H9 (cell line): ENCODE measurements around the gene RAB6B. TPM values are rescaled to one million over a fixed set of nuclear protein-coding genes. Genes with fewer than 3 reads are reported as not detected.

Experiments
- DNase-seq: peaks from one replicate; pipeline ENCODE4 v3.0.0-alpha.2; 2017
- H2AFZ ChIP-seq: one replicate; pipeline ENCODE4 v1.6.1; 2013; ENCODE audit warnings: mild to moderate bottlenecking, low read length, control low read depth, moderate library complexity
- H2AK5ac ChIP-seq: 2 replicates; pipeline ENCODE4 v1.6.1; 2013; ENCODE audit warnings: low read length, control low read depth, mixed read lengths; ENCODE audit not compliant: insufficient read length
- H2BK120ac ChIP-seq: one replicate; pipeline ENCODE4 v1.6.1; 2013; ENCODE audit warnings: low read depth, mild to moderate bottlenecking, low read length, control low read depth, inconsistent platforms; ENCODE audit not compliant: poor library complexity, severe bottlenecking
- H2BK12ac ChIP-seq: 2 replicates; pipeline ENCODE4 v1.6.1; 2013; ENCODE audit warnings: low read length, control low read depth, mixed read lengths, low read depth; ENCODE audit not compliant: insufficient read length
- H2BK15ac ChIP-seq: 2 replicates; pipeline ENCODE4 v1.6.1; 2013; ENCODE audit warnings: low read depth, low read length, control low read depth
- H2BK20ac ChIP-seq: one replicate; pipeline ENCODE4 v1.6.1; 2013; ENCODE audit warnings: low read depth, mild to moderate bottlenecking, low read length, control low read depth, inconsistent platforms; ENCODE audit not compliant: poor library complexity, severe bottlenecking
- H2BK5ac ChIP-seq: 2 replicates; pipeline ENCODE4 v1.6.1; 2013; ENCODE audit warnings: low read length, control low read depth, mixed read lengths; ENCODE audit not compliant: insufficient read length
- H3K14ac ChIP-seq: 2 replicates; pipeline ENCODE4 v1.6.1; 2013; ENCODE audit warnings: low read length, control low read depth; ENCODE audit not compliant: insufficient read depth
- H3K18ac ChIP-seq: 2 replicates; pipeline ENCODE4 v1.6.1; 2013; ENCODE audit warnings: low read depth, mild to moderate bottlenecking, mixed read lengths, low read length, control low read depth; ENCODE audit not compliant: insufficient read length
- H3K23ac ChIP-seq: 2 replicates; pipeline ENCODE4 v1.6.1; 2013; ENCODE audit warnings: low read length, control low read depth, mixed read lengths, low read depth; ENCODE audit not compliant: insufficient read length
- H3K23me2 ChIP-seq: 2 replicates; pipeline ENCODE4 v1.6.1; 2013; ENCODE audit warnings: low read depth, mild to moderate bottlenecking, mixed read lengths, low read length, control low read depth; ENCODE audit not compliant: insufficient read length, poor library complexity, severe bottlenecking
- H3K27ac ChIP-seq: 2 replicates; pipeline ENCODE4 v1.5.1; 2013; ENCODE audit warnings: low read length, control low read depth, mixed read lengths, low read depth; ENCODE audit not compliant: insufficient read length
- H3K27me3 ChIP-seq: 2 replicates; pipeline ENCODE4 v1.6.1; 2013; ENCODE audit warnings: low read length, control low read depth, inconsistent platforms; ENCODE audit not compliant: insufficient read depth
- H3K4ac ChIP-seq: 2 replicates; pipeline ENCODE4 v1.6.1; 2013; ENCODE audit warnings: low read depth, mild to moderate bottlenecking, control low read depth, inconsistent platforms, low read length, moderate library complexity
- H3K4me1 ChIP-seq: 2 replicates; pipeline ENCODE4 v1.6.1; 2013; ENCODE audit warnings: low read length, control low read depth, inconsistent platforms; ENCODE audit not compliant: insufficient read depth
- H3K4me2 ChIP-seq: 2 replicates; pipeline ENCODE4 v1.6.1; 2013; ENCODE audit warnings: low read length, control low read depth, mixed read lengths; ENCODE audit not compliant: insufficient read length, insufficient read depth
- H3K56ac ChIP-seq: 2 replicates; pipeline ENCODE4 v1.6.1; 2013; ENCODE audit warnings: low read depth, mild to moderate bottlenecking, mixed read lengths, low read length, control low read depth; ENCODE audit not compliant: insufficient read length
- H3K79me1 ChIP-seq: 2 replicates; pipeline ENCODE4 v1.6.1; 2013; ENCODE audit warnings: low read depth, mild to moderate bottlenecking, moderate library complexity, low read length, control low read depth, inconsistent platforms; ENCODE audit not compliant: insufficient read depth, poor library complexity, severe bottlenecking
- H3K79me2 ChIP-seq: 2 replicates; pipeline ENCODE4 v1.6.1; 2013; ENCODE audit warnings: low read length, control low read depth, inconsistent platforms; ENCODE audit not compliant: insufficient read depth
- H3K9ac ChIP-seq: 2 replicates; pipeline ENCODE4 v1.6.1; 2013; ENCODE audit warnings: low read length, control low read depth, mixed read lengths; ENCODE audit not compliant: insufficient read length; ENCODE audit errors: extremely low read depth
- H3K9me3 ChIP-seq: one replicate; pipeline ENCODE4 v1.6.1; 2013; ENCODE audit warnings: low read depth, low read length, inconsistent platforms; ENCODE audit not compliant: control insufficient read depth
- H3T11ph ChIP-seq: one replicate; pipeline ENCODE4 v1.6.1; 2013; ENCODE audit warnings: mild to moderate bottlenecking, low read length, control low read depth, inconsistent platforms
- H4K20me1 ChIP-seq: one replicate; pipeline ENCODE4 v1.6.1; 2013; ENCODE audit not compliant: control insufficient read depth, insufficient read length, insufficient read depth
- H4K5ac ChIP-seq: 2 replicates; pipeline ENCODE4 v1.6.1; 2013; ENCODE audit warnings: low read depth, mild to moderate bottlenecking, mixed read lengths, low read length, control low read depth; ENCODE audit not compliant: insufficient read length
- H4K8ac ChIP-seq: replicated peaks from 2 replicates; pipeline ENCODE4 v1.6.1; 2013; ENCODE audit warnings: low read length, control low read depth, mixed read lengths, low read depth; ENCODE audit not compliant: insufficient read length
- H4K91ac ChIP-seq: 2 replicates; pipeline ENCODE4 v1.6.1; 2013; ENCODE audit warnings: low read depth, mild to moderate bottlenecking, moderate library complexity, mixed read lengths, low read length, control low read depth; ENCODE audit not compliant: insufficient read length
- H3K27ac Mint-ChIP-seq, 3 experiments: 2 replicates in 2 of 3; 3 replicates in 1 of 3; pipeline ENCODE4 v1.8.0; 2020 to 2021; ENCODE audit warnings: mixed read lengths in 3 of 3, mild to moderate bottlenecking in 1 of 3, moderate library complexity in 1 of 3
- H3K27me3 Mint-ChIP-seq: 2 replicates; pipeline ENCODE4 v1.8.0; 2021; ENCODE audit warnings: low read depth, mild to moderate bottlenecking, moderate library complexity, mixed read lengths
- H3K36me3 Mint-ChIP-seq, 3 experiments: 2 replicates in 2 of 3; 3 replicates in 1 of 3; pipeline ENCODE4 v1.8.0; 2020 to 2021; ENCODE audit warnings: low read depth in 3 of 3, mixed read lengths in 3 of 3; ENCODE audit not compliant: insufficient read depth in 1 of 3
- H3K4me1 Mint-ChIP-seq, 2 experiments: 2 replicates each; pipeline ENCODE4 v1.8.0; 2020; ENCODE audit warnings: mixed read lengths in 2 of 2
- H3K4me3 Mint-ChIP-seq, 2 experiments: 2 replicates in 1 of 2; 3 replicates in 1 of 2; pipeline ENCODE4 v1.8.0; 2020 to 2021; ENCODE audit warnings: mild to moderate bottlenecking in 2 of 2, mixed read lengths in 2 of 2, moderate library complexity in 1 of 2
- H3K9me3 Mint-ChIP-seq, 2 experiments: 2 replicates in 1 of 2; 3 replicates in 1 of 2; pipeline ENCODE4 v1.8.0; 2020; ENCODE audit warnings: mild to moderate bottlenecking in 2 of 2, mixed read lengths in 2 of 2, moderate library complexity in 1 of 2
- WGBS: extraction: QIAGEN DNeasy Blood & Tissue Kit; methylation state at CpG from one replicate; pipeline ENCODE4 v1.1.7; 2013; ENCODE audit warnings: missing lambda C conversion rate, low lambda C conversion rate, mixed read lengths; ENCODE audit not compliant: insufficient read length; ENCODE audit errors: extremely low coverage; 5-methylcytosine and 5-hydroxymethylcytosine counted together
- total RNA-seq: library from RNA; stranded (reverse); gene quantifications from 2 replicates; pipeline ENCODE4 v1.2.1, GENCODE V29; 2021
- TF ChIP-seq, protein P1 (sequence below): fragments of 200-600 bp; sonication (generic); conservative IDR thresholded peaks from 3 replicates; pipeline ENCODE4 v1.8.0; 2021; ENCODE audit warnings: antibody characterized with exemption, mild to moderate bottlenecking

Gene RAB6B
- total RNA-seq, 1 experiment from 2014 or later = 12.3 TPM

DNA sequence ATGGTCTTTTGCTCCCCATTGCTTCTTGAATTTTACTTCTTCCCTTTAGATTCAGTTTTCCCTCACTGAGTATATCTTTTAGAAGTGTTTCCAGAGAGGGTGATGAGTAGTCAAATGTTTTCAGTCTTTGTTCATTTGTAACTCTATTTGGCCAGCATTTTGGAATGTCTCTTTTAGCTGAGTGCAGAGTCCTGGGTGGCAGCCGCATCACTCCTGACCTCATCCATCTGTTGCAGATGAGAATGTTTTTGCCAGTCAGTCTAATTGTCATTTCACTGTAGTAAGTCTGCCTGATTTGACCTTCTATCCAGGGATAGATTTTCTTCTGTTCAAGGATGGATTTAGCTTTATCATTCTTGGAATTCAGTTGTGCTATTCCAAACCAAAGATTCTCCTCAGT lies 82.8 kb downstream of the RAB6B start:
- Mint-ChIP-seq H3K27ac (no peak overlapping the region), H3K9me3 (no peaks in the 10 kb centered on the region), H3K4me1 (no peaks in the 10 kb centered on the region), H3K4me3 (no peak overlapping the region), H3K27me3 (no peaks in the 10 kb centered on the region), H3K36me3 (peaks cover 22 to 75% (median 57%) of the 10 kb centered on the region in 3 experiments; a peak in 6 of 7 replicates)
- Histone ChIP-seq H3K18ac (no peak overlapping the region), H3K9ac (no peak overlapping the region), H4K91ac (no peak overlapping the region), H2AFZ (no peak overlapping the region), H4K20me1 (no peaks in the 10 kb centered on the region), H3K27ac (no peak overlapping the region), H4K8ac (no peak overlapping the region), H2BK120ac (no peak overlapping the region), H3K23ac (no peak overlapping the region), H3K14ac (no peak overlapping the region), H3K4ac (no peak overlapping the region), H3K4me2 (no peak overlapping the region), H2AK5ac (no peak overlapping the region), H2BK20ac (no peak overlapping the region), H3K23me2 (no peaks in the 10 kb centered on the region), H3K9me3 (no peaks in the 10 kb centered on the region), H2BK15ac (no peak overlapping the region), H3K27me3 (no peaks in the 10 kb centered on the region), H3K79me2 (no peaks in the 10 kb centered on the region), H3T11ph (no peak overlapping the region), H2BK12ac (no peak overlapping the region), H3K79me1 (no peaks in the 10 kb centered on the region), H3K4me1 (no peaks in the 10 kb centered on the region), H2BK5ac (no peak overlapping the region), H3K56ac (no peak overlapping the region), H4K5ac (no peak overlapping the region)
- TF ChIP-seq, protein P1, sequence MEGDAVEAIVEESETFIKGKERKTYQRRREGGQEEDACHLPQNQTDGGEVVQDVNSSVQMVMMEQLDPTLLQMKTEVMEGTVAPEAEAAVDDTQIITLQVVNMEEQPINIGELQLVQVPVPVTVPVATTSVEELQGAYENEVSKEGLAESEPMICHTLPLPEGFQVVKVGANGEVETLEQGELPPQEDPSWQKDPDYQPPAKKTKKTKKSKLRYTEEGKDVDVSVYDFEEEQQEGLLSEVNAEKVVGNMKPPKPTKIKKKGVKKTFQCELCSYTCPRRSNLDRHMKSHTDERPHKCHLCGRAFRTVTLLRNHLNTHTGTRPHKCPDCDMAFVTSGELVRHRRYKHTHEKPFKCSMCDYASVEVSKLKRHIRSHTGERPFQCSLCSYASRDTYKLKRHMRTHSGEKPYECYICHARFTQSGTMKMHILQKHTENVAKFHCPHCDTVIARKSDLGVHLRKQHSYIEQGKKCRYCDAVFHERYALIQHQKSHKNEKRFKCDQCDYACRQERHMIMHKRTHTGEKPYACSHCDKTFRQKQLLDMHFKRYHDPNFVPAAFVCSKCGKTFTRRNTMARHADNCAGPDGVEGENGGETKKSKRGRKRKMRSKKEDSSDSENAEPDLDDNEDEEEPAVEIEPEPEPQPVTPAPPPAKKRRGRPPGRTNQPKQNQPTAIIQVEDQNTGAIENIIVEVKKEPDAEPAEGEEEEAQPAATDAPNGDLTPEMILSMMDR = no peak
- no CpG with 5 or more reads among the region's 1 CpG for WGBS
- no peak for DNase-seq
